HepG2 (cell line): ENCODE results near the gene SNAI1. TPM values are rescaled to one million over a fixed set of nuclear protein-coding genes. Genes with fewer than 3 reads are reported as not detected.

Experiments
- ARNTL ChIP-seq: sonication (generic); formaldehyde crosslinking; IDR thresholded peaks from 2 replicates; pipeline ENCODE4 v1.4.0; 2020; ENCODE audit warnings: mild to moderate bottlenecking, missing genetic modification reagents
- ATF6 ChIP-seq: sonication (generic); formaldehyde crosslinking; conservative IDR thresholded peaks from 2 replicates; pipeline ENCODE4 v1.4.0; 2020; ENCODE audit warnings: missing genetic modification reagents
- CC2D1A ChIP-seq: sonication (generic); formaldehyde crosslinking; IDR thresholded peaks from 2 replicates; pipeline ENCODE4 v1.8.1; 2023; ENCODE audit warnings: mild to moderate bottlenecking, missing genetic modification reagents
- HHEX ChIP-seq: IDR thresholded peaks from 2 replicates; pipeline ENCODE4 v1.6.1; 2016; ENCODE audit warnings: control low read depth
- HNRNPLL ChIP-seq: fragments of 200-400 bp; formaldehyde crosslinking; IDR thresholded peaks from 2 replicates; pipeline ENCODE4 v1.6.1; 2017; ENCODE audit warnings: mild to moderate bottlenecking, low read depth, low read length; ENCODE audit not compliant: poor library complexity, severe bottlenecking
- KDM5A ChIP-seq: fragments of 200-600 bp; sonication (generic); IDR thresholded peaks from 2 replicates; pipeline ENCODE4 v1.7.0; 2018; ENCODE audit warnings: antibody characterized with exemption, mild to moderate bottlenecking, low read length, borderline replicate concordance
- MTA3 ChIP-seq: sonication (generic); formaldehyde crosslinking; IDR thresholded peaks from 2 replicates; pipeline ENCODE4 v1.4.0; 2020; ENCODE audit warnings: missing genetic modification reagents
- NCOA1 ChIP-seq: sonication (generic); formaldehyde crosslinking; IDR thresholded peaks from 2 replicates; pipeline ENCODE4 v1.9.0; 2021; ENCODE audit warnings: missing genetic modification reagents
- NFRKB ChIP-seq: fragments of 450-650 bp; IDR thresholded peaks from 2 replicates; pipeline ENCODE4 v1.6.1; 2017
- PAX8 ChIP-seq: sonication (generic); formaldehyde crosslinking; IDR thresholded peaks from 2 replicates; pipeline ENCODE4 v1.8.0; 2022; ENCODE audit warnings: mild to moderate bottlenecking, missing genetic modification reagents, borderline replicate concordance
- RFX5 ChIP-seq: IDR thresholded peaks from 2 replicates; pipeline ENCODE4 v1.6.1; 2011; ENCODE audit warnings: low read depth, low read length, improper control_type of control experiment
- STAG1 ChIP-seq: sonication (generic); formaldehyde crosslinking; IDR thresholded peaks from 2 replicates; pipeline ENCODE4 v1.4.0; 2020; ENCODE audit warnings: missing genetic modification reagents
- TCF12 ChIP-seq, 2 experiments: fragments of 450-650 bp in 1 of 2; sonication (generic) in 1 of 2; formaldehyde crosslinking in 1 of 2; IDR thresholded peaks; 2 replicates each; pipeline versions ENCODE4 v1.6.1 to v1.8.0; 2017 to 2022; ENCODE audit warnings: antibody characterized with exemption in 1 of 2, mild to moderate bottlenecking in 1 of 2, missing genetic modification reagents in 1 of 2, moderate library complexity in 1 of 2
- TFDP1 ChIP-seq: IDR thresholded peaks from 2 replicates; pipeline ENCODE4 v1.6.1; 2016; ENCODE audit warnings: missing compliant biosample characterization, missing genetic modification reagents, borderline replicate concordance
- THAP11 ChIP-seq: IDR thresholded peaks from 2 replicates; pipeline ENCODE4 v1.6.1; 2016; ENCODE audit warnings: missing biosample characterization, missing genetic modification reagents
- TOPORS ChIP-seq: sonication (generic); formaldehyde crosslinking; IDR thresholded peaks from 2 replicates; pipeline ENCODE4 v1.8.0; 2023; ENCODE audit warnings: mild to moderate bottlenecking, missing genetic modification reagents
- ZBTB38 ChIP-seq: sonication (generic); formaldehyde crosslinking; IDR thresholded peaks from 2 replicates; pipeline ENCODE4 v1.5.1; 2020; ENCODE audit warnings: mild to moderate bottlenecking, missing genetic modification reagents
- ZBTB39 ChIP-seq: sonication (generic); formaldehyde crosslinking; IDR thresholded peaks from 2 replicates; pipeline ENCODE4 v1.5.0; 2020; ENCODE audit warnings: missing genetic modification reagents
- ZNF350 ChIP-seq: sonication (generic); formaldehyde crosslinking; IDR thresholded peaks from 2 replicates; pipeline ENCODE4 v1.4.0; 2020; ENCODE audit warnings: mild to moderate bottlenecking, low read depth, missing genetic modification reagents, borderline replicate concordance
- ZNF354B ChIP-seq: sonication (generic); formaldehyde crosslinking; IDR thresholded peaks from 2 replicates; pipeline ENCODE4 v1.8.0; 2022; ENCODE audit warnings: mild to moderate bottlenecking, missing genetic modification reagents
- ZNF430 ChIP-seq: sonication (generic); formaldehyde crosslinking; IDR thresholded peaks from 2 replicates; pipeline ENCODE4 v1.9.0; 2021; ENCODE audit warnings: mild to moderate bottlenecking, missing genetic modification reagents
- ZNF557 ChIP-seq: sonication (generic); formaldehyde crosslinking; IDR thresholded peaks from 2 replicates; pipeline ENCODE4 v1.4.0; 2020; ENCODE audit warnings: missing genetic modification reagents
- ZNF776 ChIP-seq: sonication (generic); formaldehyde crosslinking; IDR thresholded peaks from 2 replicates; pipeline ENCODE4 v1.4.0; 2020; ENCODE audit warnings: mild to moderate bottlenecking, missing genetic modification reagents
- ZNF878 ChIP-seq: sonication (generic); formaldehyde crosslinking; IDR thresholded peaks from 2 replicates; pipeline ENCODE4 v1.8.1; 2023; ENCODE audit warnings: mild to moderate bottlenecking, missing genetic modification reagents, moderate library complexity
- ZSCAN22 ChIP-seq: sonication (generic); formaldehyde crosslinking; IDR thresholded peaks from 2 replicates; pipeline ENCODE4 v1.4.0; 2020; ENCODE audit warnings: mild to moderate bottlenecking, missing genetic modification reagents
- polyA plus RNA-seq, 8 experiments: library from polyadenylated mRNA; depleted of rRNA in 3 of 8; stranded (reverse) in 7 of 8; unstranded in 1 of 8; fragments of >200 nt; fragmentation: Illumina TruSeq in 4 of 8; extraction: Trizol in 4 of 8; gene quantifications; 2 replicates each; pipeline versions ENCODE4 v1.2.1 to v1.2.3, GENCODE V29; 2011 to 2016; ENCODE audit warnings: low read depth in 4 of 8, missing spikeins in 1 of 8, mixed read lengths in 1 of 8; ENCODE audit not compliant: insufficient read depth in 1 of 8
- total RNA-seq, 5 experiments: library from RNA; depleted of rRNA; stranded (reverse); fragments of >200 nt; fragmentation: Illumina TruSeq; extraction: Trizol; gene quantifications; 2 replicates each; pipeline ENCODE4 v1.2.3, GENCODE V29; 2016; ENCODE audit warnings: low read depth in 1 of 5
- TF ChIP-seq, protein P1 (sequence below): sonication (generic); formaldehyde crosslinking; IDR thresholded peaks from 2 replicates; pipeline ENCODE4 v1.4.0; 2020; ENCODE audit warnings: missing genetic modification reagents

The SNAI1 gene
- total and polyA plus RNA-seq, 2 of the 13 experiments (the other 11 are each of a cell fraction or from before 2014, with no cell fraction given): 1.3 to 1.4 TPM

- no peak for TF ChIP-seq ZBTB38 (CRISPR knock-in tag)
- no peak for TF ChIP-seq ZNF557
- TF ChIP-seq, protein P1, sequence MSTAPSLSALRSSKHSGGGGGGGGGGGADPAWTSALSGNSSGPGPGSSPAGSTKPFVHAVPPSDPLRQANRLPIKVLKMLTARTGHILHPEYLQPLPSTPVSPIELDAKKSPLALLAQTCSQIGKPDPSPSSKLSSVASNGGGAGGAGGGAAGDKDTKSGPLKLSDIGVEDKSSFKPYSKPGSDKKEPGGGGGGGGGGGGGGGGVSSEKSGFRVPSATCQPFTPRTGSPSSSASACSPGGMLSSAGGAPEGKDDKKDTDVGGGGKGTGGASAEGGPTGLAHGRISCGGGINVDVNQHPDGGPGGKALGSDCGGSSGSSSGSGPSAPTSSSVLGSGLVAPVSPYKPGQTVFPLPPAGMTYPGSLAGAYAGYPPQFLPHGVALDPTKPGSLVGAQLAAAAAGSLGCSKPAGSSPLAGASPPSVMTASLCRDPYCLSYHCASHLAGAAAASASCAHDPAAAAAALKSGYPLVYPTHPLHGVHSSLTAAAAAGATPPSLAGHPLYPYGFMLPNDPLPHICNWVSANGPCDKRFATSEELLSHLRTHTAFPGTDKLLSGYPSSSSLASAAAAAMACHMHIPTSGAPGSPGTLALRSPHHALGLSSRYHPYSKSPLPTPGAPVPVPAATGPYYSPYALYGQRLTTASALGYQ: no peak
- no peak for TF ChIP-seq MTA3 (CRISPR knock-in tag)
- TF ChIP-seq HNRNPLL: no peak
- no peak for TF ChIP-seq ARNTL (CRISPR knock-in tag)
- no peak for TF ChIP-seq CC2D1A (CRISPR knock-in tag)
- TF ChIP-seq ZNF354B (CRISPR knock-in tag): no peak
- no peak for TF ChIP-seq TCF12 (IDR thresholded peaks at IDR 0.05)
- no peak for TF ChIP-seq TCF12 (CRISPR knock-in tag; IDR thresholded peaks at IDR 0.05)
- no peak for TF ChIP-seq ZSCAN22 (CRISPR knock-in tag)
- no peak for TF ChIP-seq ZNF350 (CRISPR knock-in tag)
- no peak for TF ChIP-seq PAX8 (CRISPR knock-in tag)
- no peak for TF ChIP-seq NFRKB
- no peak for TF ChIP-seq ZNF776 (CRISPR knock-in tag)
- peak; percentile 18; the same call in 1 of the 2 replicates for TF ChIP-seq ZNF430 (CRISPR knock-in tag)
- no peak for TF ChIP-seq RFX5
- 0 out of 2 replicates have a peak, but pooled peaks have one; percentile 6 for TF ChIP-seq TOPORS (CRISPR knock-in tag)
- no peak for TF ChIP-seq ATF6
- no peak for TF ChIP-seq ZBTB39 (CRISPR knock-in tag)
- no peak for TF ChIP-seq STAG1 (CRISPR knock-in tag)
- TF ChIP-seq ZNF878 (CRISPR knock-in tag): no peak
- peak; percentile 42 for TF ChIP-seq THAP11
- TF ChIP-seq TFDP1: no peak
- TF ChIP-seq KDM5A: no peak
- TF ChIP-seq NCOA1 (CRISPR knock-in tag): no peak
- 0 out of 2 replicates have a peak, but pooled peaks have one; percentile 6 for TF ChIP-seq HHEX (CRISPR knock-in tag)
Observed at GRCh38 chr20:49965781-49966305, 16.9 kb upstream of the SNAI1 start (continued).
